GM12891 (cell line): ENCODE results near the gene GRIK1.

Experiments
- DNase-seq: peaks from one replicate; pipeline ENCODE4 v3.0.0; 2011; ENCODE audit warnings: low spot score; ENCODE audit not compliant: insufficient read length
- FAIRE-seq: peaks from 2 replicates; lab custom pipeline; 2011; peaks lifted over from hg19 to GRCh38; lab: Jason Lieb, UNC
- PAX5 ChIP-seq: IDR thresholded peaks from 2 replicates; pipeline ENCODE4 v1.6.1; 2011; ENCODE audit warnings: low read length, moderate library complexity, mild to moderate bottlenecking; ENCODE audit not compliant: insufficient read depth, severe bottlenecking
- POLR2A ChIP-seq: IDR thresholded peaks from 2 replicates; pipeline ENCODE4 v1.6.1; 2011; ENCODE audit warnings: low read depth, low read length, control low read depth
- POLR2AphosphoS5 ChIP-seq: IDR thresholded peaks from 2 replicates; pipeline ENCODE4 v1.6.1; 2011; ENCODE audit warnings: low read depth, low read length, control low read depth
- POU2F2 ChIP-seq: IDR thresholded peaks from 2 replicates; pipeline ENCODE4 v1.6.1; 2011; ENCODE audit warnings: low read depth, mild to moderate bottlenecking, control low read depth, low read length, moderate library complexity
- SPI1 ChIP-seq: IDR thresholded peaks from 2 replicates; pipeline ENCODE4 v1.6.1; 2011; ENCODE audit warnings: low read depth, low read length, control low read depth
- TAF1 ChIP-seq: IDR thresholded peaks from 2 replicates; pipeline ENCODE4 v1.6.1; 2011; ENCODE audit warnings: low read depth, low read length, control low read depth

GRIK1 gene

GRCh38 chr21:29555601-29556000 is 384.2 kb downstream of the GRIK1 start:
- FAIRE-seq (no peak), DNase-seq (no peak)
- TF ChIP-seq PAX5 (no peak), TAF1 (no peak), POLR2AphosphoS5 (no peak), POLR2A (no peak), POU2F2 (no peak), SPI1 (no peak)

- no peak for TF ChIP-seq POU2F2
- TF ChIP-seq TAF1: no peak
- TF ChIP-seq POLR2AphosphoS5: no peak
- TF ChIP-seq SPI1: no peak
- TF ChIP-seq POLR2A: no peak
- FAIRE-seq (no peak), DNase-seq (no peak)
Measured at GRCh38 chr21:29550205-29550604, 389.6 kb downstream of the GRIK1 start.

- TF ChIP-seq TAF1 (no peak), POLR2A (no peak), POLR2AphosphoS5 (no peak), SPI1 (no peak), PAX5 (no peak), POU2F2 (no peak)
- FAIRE-seq (no peak), DNase-seq (no peak)
Measured at GRCh38 chr21:29549614-29550013, 390.2 kb downstream of the GRIK1 start.

- FAIRE-seq (no peak), DNase-seq (no peak)
Measured at GRCh38 chr21:29547998-29548397, 391.8 kb downstream of the GRIK1 start.

GRCh38 chr21:29546071-29546470 is 393.7 kb downstream of the GRIK1 start:
- FAIRE-seq (no peak), DNase-seq (no peak)
- TF ChIP-seq PAX5 (no peak), POU2F2 (no peak), POLR2AphosphoS5 (no peak), SPI1 (no peak), POLR2A (no peak), TAF1 (no peak)

More at GRCh38 chr21:29547998-29548397, 391.8 kb downstream of the GRIK1 start:
- TF ChIP-seq PAX5 (no peak), POU2F2 (no peak)

GRCh38 chr21:29540289-29540688 is 399.5 kb downstream of the GRIK1 start:
- TF ChIP-seq PAX5: no peak
- no peak for TF ChIP-seq POLR2AphosphoS5
- no peak for TF ChIP-seq POLR2A
- TF ChIP-seq SPI1: no peak
- TF ChIP-seq TAF1: no peak
- TF ChIP-seq POU2F2: no peak
- DNase-seq (no peak), FAIRE-seq (no peak)

GRCh38 chr21:29538115-29538514 is 401.7 kb downstream of the GRIK1 start:
- FAIRE-seq (no peak), DNase-seq (no peak)
- TF ChIP-seq POLR2AphosphoS5 (no peak), PAX5 (no peak), TAF1 (no peak), POLR2A (no peak), SPI1 (no peak), POU2F2 (no peak)

- DNase-seq (no peak), FAIRE-seq (no peak)
- TF ChIP-seq TAF1 (no peak), PAX5 (no peak), SPI1 (no peak), POLR2AphosphoS5 (no peak), POU2F2 (no peak), POLR2A (no peak)
Measured at GRCh38 chr21:29534448-29534847, 405.3 kb downstream of the GRIK1 start.

- FAIRE-seq (no peak), DNase-seq (no peak)
- TF ChIP-seq TAF1: no peak
- no peak for TF ChIP-seq PAX5
- no peak for TF ChIP-seq POLR2AphosphoS5
- TF ChIP-seq POLR2A: no peak
- no peak for TF ChIP-seq POU2F2
- TF ChIP-seq SPI1: no peak
Measured at GRCh38 chr21:29529139-29529538, 410.7 kb downstream of the GRIK1 start.

GRCh38 chr21:29526545-29526944 is 413.3 kb downstream of the GRIK1 start:
- no peak for TF ChIP-seq PAX5
- no peak for TF ChIP-seq POLR2AphosphoS5
- no peak for TF ChIP-seq POLR2A
- TF ChIP-seq SPI1: no peak
- TF ChIP-seq TAF1: no peak
- no peak for TF ChIP-seq POU2F2
- no peak for DNase-seq
- FAIRE-seq: no peak

GRCh38 chr21:29524055-29524454 is 415.7 kb downstream of the GRIK1 start:
- no peak for DNase-seq
- TF ChIP-seq PAX5 (no peak), TAF1 (no peak), POU2F2 (no peak), POLR2AphosphoS5 (no peak), SPI1 (no peak), POLR2A (no peak)
- FAIRE-seq: no peak
